C4-2B (cell line): ENCODE data around the gene FOCAD.

Experiments
- ZFX ChIP-seq: fragments of 450-650 bp; IDR thresholded peaks from 2 replicates; pipeline ENCODE4 v1.6.1; 2017
- TF ChIP-seq, protein P1 (sequence below): fragments of 450-650 bp; conservative IDR thresholded peaks from 2 replicates; pipeline ENCODE4 v1.5.1; 2017; ENCODE audit warnings: mild to moderate bottlenecking

DNA sequence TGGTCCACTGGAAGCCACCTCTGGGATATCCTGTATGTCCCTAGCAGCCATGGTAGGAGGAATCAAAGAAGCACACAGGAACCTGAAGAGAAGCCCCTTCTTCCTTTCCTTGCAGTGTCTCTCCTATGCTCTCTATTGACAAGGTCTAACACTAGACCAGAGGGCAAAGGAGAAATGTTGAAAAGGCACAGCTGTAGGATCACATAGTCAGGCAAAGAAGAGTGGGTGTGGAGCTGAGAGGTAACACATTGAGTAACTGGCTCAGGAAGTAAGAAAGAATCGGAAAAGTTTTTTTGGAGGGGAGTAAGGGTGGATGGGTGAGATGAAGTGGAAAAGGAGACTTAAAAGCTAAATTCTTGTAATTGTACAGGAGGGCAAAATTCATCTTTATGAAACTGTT, 100.1 kb downstream of the FOCAD start:
- TF ChIP-seq, protein P1, sequence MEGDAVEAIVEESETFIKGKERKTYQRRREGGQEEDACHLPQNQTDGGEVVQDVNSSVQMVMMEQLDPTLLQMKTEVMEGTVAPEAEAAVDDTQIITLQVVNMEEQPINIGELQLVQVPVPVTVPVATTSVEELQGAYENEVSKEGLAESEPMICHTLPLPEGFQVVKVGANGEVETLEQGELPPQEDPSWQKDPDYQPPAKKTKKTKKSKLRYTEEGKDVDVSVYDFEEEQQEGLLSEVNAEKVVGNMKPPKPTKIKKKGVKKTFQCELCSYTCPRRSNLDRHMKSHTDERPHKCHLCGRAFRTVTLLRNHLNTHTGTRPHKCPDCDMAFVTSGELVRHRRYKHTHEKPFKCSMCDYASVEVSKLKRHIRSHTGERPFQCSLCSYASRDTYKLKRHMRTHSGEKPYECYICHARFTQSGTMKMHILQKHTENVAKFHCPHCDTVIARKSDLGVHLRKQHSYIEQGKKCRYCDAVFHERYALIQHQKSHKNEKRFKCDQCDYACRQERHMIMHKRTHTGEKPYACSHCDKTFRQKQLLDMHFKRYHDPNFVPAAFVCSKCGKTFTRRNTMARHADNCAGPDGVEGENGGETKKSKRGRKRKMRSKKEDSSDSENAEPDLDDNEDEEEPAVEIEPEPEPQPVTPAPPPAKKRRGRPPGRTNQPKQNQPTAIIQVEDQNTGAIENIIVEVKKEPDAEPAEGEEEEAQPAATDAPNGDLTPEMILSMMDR, result no peak
- TF ChIP-seq ZFX, result no peak
